Endometrial microvascular endothelial cells (primary cell): ENCODE measurements around the gene WWOX. TPM values are rescaled to one million over a fixed set of nuclear protein-coding genes. Genes with fewer than 3 reads are reported as not detected.

ENCODE experiments used
- in situ Hi-C: cut with HindIII; loops from 2 replicates; pipeline ENCODE4 v1.10.0; 2017; ENCODE audit warnings: low sequenced_read_pairs, low pct_unique_long_range_greater_than_20kb; ENCODE audit errors: inconsistent ontology term
- total RNA-seq: library from RNA; depleted of rRNA; stranded (reverse); fragments of >200 nt; gene quantifications from one replicate; pipeline ENCODE4 v1.2.3, GENCODE V29; 2015; ENCODE audit errors: inconsistent ontology term

Gene WWOX
- total RNA-seq, 1 donor from 2014 or later, result 6.4 TPM

DNA sequence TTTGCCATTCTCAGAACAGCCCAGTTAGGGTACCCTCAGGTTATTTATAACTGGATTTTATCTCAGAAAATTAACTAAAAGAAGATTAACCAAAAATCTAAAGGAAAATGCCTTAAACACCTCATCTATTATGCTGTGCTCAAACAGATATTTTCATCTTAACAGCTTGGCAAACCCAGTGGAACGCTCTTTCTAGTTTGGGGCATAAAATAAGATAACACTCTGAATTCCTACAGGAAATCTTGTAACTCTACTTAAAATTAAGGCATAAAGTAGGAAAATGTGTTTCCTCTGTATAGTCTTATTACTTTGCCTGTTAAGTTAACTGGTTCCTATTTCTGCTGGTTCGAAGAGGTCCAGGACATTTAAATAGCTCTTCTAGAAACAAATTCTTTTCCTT is 777.2 kb downstream of the WWOX start:
- in situ Hi-C loops, result no loop called here

DNA sequence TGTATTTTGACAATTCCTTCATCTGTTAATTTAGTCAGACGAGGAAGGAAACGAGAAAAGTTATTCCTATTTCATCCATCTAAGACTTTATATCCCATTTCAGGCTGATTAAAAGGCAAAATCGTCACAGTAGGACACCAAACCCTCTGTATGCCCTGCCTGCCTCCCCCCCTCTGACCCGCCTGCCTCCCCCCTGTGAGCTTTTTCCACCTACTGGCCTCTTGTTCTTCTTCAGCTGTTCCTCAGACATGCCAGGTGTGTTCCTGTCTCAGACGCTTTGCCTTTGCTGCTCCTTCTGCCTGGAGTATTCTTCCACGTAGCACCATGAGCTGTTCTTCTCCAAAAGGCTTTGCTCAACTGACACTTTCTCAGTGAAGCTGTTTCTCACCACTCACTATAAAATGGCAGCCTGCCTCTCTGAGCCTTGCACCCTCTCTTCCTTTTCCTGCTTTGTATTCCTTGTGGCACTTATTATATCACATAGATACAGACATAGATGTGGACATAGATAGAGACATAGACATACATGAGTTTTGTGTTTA is 777.7 kb downstream of the WWOX start:
- in situ Hi-C loops, result no loop called here

DNA sequence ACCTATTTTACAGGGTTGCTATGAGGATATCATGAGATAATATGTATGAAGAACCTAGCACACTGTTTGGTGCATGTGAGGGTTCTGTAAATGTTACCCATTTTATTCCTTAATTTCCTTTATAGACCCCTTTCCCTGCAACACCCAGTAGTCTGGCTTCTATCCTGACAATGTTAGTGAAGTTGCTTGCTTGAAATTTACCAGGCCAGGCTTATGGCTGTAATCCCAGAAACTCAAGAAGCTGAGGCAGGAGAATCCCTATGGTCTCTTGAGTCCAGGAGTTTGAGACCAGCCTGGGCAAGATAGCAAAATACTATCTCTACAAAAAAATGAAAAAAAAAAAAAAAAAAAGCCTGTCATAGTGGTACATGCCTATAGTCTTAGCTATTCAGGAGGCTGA is 779.1 kb downstream of the WWOX start:
- in situ Hi-C loops, result no loop called here

DNA sequence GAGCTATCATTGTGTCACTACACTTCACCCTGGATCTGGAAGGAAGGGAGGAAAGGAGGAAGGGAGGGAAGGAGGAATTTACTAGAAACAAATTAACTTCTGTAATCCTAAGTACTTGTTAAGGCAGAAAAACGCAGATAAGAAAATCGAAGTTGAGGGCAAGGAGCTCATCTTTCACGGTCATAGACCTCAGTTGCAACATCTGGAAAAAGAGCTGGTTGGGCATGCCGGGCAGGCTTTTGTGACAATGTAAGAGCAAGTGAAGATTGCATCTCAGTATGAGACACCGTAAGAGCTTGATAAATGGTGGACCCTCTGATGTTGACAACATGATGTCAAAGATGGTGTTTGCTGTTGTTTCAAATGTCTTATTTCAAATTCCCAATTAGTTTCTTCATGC is 779.6 kb downstream of the WWOX start:
- in situ Hi-C loops, result no loop called here

GRCh38 chr16:78882150-78882549 is 782.7 kb downstream of the WWOX start:
- in situ Hi-C loops, result no loop called here

GRCh38 chr16:78882751-78883150 is 783.3 kb downstream of the WWOX start:
- in situ Hi-C loops, result no loop called here

- in situ Hi-C loops, result no loop called here
Measured at GRCh38 chr16:78884204-78884603, 784.8 kb downstream of the WWOX start.

DNA sequence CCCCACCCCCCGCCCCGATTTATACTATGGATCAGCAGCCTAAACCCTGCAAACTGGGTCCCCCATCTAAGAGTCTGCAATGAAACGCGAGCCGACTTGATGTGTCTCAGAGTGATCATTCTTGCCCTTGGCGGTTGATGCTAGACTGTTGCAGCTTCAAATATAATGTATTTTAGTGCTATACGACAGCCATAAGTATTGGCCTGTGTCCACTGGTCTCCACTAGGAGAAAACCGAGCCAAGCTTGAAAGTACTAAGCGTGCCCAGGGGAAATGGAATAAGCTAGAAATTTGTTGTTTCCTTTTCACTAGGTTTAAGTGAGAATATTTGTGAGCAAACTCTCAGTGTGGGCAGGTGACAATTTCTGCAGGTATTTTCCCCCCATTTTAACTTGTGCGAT is 789.9 kb downstream of the WWOX start:
- in situ Hi-C loops, result no loop called here

DNA sequence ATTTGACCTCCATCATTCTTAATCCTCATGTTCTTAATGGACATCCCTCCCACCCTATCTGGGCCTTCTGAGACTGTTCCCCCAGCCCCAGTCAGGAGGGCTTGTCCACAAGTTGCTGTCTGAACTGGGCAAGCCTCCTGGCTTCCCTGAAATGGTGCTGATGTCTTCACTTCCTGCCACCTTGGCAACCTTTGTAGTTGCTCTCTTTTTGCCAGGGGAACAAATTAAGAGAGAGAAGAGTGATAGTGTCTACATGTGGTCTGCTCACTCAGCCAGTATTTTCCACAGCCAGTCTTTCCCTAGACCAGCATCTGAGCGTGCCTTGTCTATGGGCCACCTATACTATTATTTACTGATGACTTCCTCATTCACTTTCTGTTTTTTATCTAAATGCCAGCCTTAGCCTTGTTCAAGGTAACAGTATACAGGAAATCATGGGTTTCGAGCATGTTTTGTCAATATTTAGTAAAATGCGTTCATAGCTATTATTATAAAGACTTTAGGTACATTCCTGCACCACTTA is 791.0 kb downstream of the WWOX start:
- in situ Hi-C loops, result no loop called here

DNA sequence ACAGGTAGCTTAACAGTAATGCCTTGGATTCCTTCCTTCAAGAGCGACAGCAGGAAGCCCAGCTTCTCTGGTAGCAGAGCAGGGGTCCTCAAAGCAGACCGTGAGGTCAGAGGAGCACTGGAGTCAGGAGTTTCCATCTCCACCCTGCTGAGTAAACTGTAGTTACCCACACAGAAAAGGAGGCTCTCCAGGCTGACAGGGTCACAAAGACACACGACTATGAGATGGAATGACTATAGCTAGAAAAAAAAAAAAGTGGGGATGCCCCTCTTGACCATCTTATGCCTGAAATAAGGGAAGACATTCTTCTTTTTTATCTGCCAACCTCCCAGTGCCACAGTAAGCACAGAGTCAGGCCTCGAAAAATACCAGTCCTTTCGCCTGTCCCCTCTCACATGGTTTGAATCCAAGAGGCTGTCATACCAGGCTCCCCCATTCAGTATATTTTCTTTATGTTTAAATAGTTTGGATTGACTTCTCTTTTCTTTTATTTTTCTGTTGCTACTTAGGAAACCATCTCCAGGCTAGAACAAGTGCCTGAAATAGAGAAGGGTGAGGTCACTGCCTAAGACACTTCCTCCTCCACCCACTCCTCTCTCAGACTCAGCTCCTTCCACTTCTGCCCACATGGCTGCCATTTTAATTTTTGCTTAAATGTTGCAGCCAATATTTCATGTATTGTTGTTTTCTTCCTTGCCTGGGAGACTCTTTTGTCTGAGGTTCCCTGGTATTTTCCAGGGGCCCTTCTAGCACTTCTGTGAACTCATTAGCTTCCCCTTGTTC is 793.7 kb downstream of the WWOX start:
- in situ Hi-C loops, result no loop called here

DNA sequence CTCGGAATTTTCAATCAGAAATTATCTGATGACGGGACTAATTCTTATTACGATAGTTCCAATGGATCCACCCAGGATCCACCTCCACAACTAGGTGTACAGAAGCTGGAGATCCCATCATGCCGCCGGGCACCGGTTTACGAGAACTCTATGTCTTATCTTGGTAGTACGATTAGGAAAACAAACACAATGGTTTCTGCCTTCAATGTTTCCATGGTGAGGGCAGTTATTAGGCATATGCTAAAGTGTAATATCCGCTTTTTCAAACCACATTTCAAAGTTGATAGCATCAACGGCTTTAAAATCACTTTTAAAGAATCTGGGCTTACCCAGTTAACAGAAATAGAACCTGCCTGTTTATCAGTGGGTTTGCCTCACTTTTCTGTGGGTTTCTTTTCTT is 795.4 kb downstream of the WWOX start:
- in situ Hi-C loops, result no loop called here

- in situ Hi-C loops, result no loop called here
Measured at GRCh38 chr16:78895681-78896080, 796.2 kb downstream of the WWOX start.

- in situ Hi-C loops, result no loop called here
Measured at GRCh38 chr16:78896280-78896679, 796.8 kb downstream of the WWOX start.

GRCh38 chr16:78897299-78897698 is 797.8 kb downstream of the WWOX start:
- in situ Hi-C loops, result no loop called here

DNA sequence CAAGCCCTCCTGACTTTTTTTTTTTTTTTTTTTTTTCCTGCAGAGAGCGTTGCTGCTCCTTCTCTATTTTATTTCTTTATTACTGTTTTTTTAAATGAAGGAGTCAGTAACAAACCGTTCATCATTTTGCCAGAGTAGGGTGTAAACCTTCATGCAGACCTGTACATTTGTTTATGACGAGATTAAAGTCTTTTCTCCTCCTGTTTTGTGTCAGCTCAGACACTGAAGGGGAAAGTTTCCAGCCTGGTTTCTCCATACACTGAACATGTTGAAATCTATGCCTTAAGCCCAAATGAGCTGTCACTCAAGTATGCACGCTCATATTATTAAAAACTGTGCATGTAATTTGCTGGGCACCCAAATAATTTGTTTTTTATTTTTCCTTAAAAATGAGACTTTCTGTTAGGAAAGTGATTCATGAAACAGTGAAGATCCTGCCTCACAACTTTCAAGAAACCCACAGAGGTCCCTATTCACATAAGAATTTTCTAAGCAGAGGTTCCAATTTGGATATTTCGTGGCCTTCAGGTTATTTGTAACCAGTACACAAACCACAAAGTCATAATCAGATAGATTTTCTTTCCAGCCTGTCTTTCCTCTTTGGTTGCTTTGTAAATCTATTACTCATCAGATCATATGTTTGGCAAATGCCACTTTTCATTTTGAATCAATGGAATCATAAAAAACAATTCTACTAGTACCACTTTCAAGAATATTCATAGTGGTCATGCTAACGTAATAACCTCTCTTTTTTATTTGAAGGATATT is 800.8 kb downstream of the WWOX start:
- in situ Hi-C loops, result no loop called here

GRCh38 chr16:78900966-78901365 is 801.5 kb downstream of the WWOX start:
- in situ Hi-C loops, result no loop called here

- in situ Hi-C loops, result no loop called here
Measured at GRCh38 chr16:78902321-78902720, 802.9 kb downstream of the WWOX start.

GRCh38 chr16:78903237-78903636 is 803.8 kb downstream of the WWOX start:
- in situ Hi-C loops, result no loop called here

DNA sequence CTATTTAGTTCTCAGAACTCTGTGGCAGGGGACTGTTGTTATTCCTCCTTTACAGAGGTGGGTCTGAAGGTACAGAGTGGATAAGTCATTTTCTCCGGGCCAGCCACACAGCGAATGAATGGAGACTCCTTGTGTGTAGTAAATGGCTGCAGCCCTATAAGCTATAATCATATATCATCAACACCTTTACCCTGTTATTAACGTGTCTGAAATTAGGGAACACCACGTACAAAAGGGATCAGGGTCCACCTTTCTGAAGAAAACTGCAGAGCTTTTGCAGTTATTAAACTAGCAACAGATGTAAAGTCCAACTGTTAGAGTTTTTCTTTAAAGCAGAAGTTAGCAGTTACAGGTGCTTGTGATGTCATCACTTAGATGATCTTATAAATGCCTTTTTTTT is 804.4 kb downstream of the WWOX start:
- in situ Hi-C loops, result no loop called here

DNA sequence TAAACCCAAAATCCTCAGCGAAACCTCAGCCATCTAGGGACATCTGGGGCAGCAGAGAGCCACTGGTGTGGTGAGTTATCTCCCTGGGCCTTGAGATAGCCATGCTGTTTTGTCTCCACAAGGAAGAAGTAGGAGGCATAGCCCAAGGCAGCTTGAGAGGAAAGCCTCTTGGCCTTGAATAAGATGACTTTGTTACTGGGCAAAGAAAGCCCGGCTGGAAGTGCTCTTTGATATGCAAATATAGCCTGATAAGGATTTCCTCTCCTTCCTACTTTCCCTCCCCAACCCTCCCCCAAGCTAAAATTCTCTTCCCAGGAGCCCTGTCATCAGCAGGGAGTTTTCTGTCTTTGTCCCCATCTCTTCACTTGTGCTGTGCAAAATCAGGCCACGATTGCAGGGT is 806.7 kb downstream of the WWOX start:
- in situ Hi-C loops, result no loop called here
